HFFc6 (cell line): ENCODE results near the gene DGKH. TPM values are rescaled to one million over a fixed set of nuclear protein-coding genes. Genes with fewer than 3 reads are reported as not detected.

Experiments
- DNase-seq: peaks from one replicate; pipeline ENCODE4 v3.0.0-alpha.2; 2018
- H3K27ac Mint-ChIP-seq: 2 replicates; pipeline ENCODE4 v1.8.0; 2020; ENCODE audit warnings: mild to moderate bottlenecking, mixed read lengths
- H3K27me3 Mint-ChIP-seq: 2 replicates; pipeline ENCODE4 v1.8.0; 2021; ENCODE audit warnings: mild to moderate bottlenecking, moderate library complexity, mixed read lengths; ENCODE audit not compliant: insufficient read depth
- H3K36me3 Mint-ChIP-seq: 2 replicates; pipeline ENCODE4 v1.8.0; 2021; ENCODE audit warnings: low read depth, mixed read lengths
- H3K4me1 Mint-ChIP-seq: 2 replicates; pipeline ENCODE4 v1.8.0; 2020; ENCODE audit warnings: low read depth, mixed read lengths
- H3K4me3 Mint-ChIP-seq: 2 replicates; pipeline ENCODE4 v1.8.0; 2020; ENCODE audit warnings: mild to moderate bottlenecking, moderate library complexity, mixed read lengths
- H3K9me3 Mint-ChIP-seq: 2 replicates; pipeline ENCODE4 v1.8.0; 2020; ENCODE audit warnings: mild to moderate bottlenecking, mixed read lengths
- total RNA-seq, 6 experiments: library from RNA; stranded (reverse); fragmentation: NEBNext Ultra II Directional; extraction: Animal tissue kit (Norgen Biotek cat#: 25700); gene quantifications; 2 replicates in 1 of 6; 3 replicates in 5 of 6; pipeline ENCODE4 v1.2.3, GENCODE V29; 2021
- TF ChIP-seq, protein P1 (sequence below): fragments of 200-600 bp; sonication (generic); IDR thresholded peaks from 2 replicates; pipeline ENCODE4 v1.5.0; 2021; ENCODE audit warnings: antibody characterized with exemption, mild to moderate bottlenecking

Gene DGKH
- total RNA-seq, 6 experiments from 2014 or later: 6.9 to 8.7 (median 7.8) TPM

DNA sequence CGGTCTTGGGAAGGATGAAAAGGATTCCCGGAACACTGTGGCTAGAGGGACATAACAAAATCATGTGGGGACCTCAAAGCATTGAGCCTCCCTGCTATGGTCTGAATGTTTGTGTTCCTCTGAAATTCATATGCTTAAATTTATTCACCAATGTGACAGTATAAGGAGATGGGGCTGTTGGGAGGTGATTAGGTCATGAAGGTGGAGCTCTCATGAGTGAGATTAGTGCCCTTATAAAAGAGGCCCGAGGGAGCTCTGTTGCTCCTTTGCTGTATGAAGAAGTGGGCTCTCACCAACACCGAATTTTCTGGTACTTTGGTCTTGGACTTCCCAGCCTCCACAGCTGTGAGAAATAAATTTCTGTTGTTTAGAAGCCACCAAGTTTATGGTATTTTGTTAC, 26.1 kb upstream of the DGKH start:
- Mint-ChIP-seq H3K27me3 (peaks cover 4% of the 10 kb centered on the region; the same call in 1 of the 2 replicates), H3K27ac (no peak overlapping the region), H3K4me3 (no peak overlapping the region), H3K36me3 (no peaks in the 10 kb centered on the region), H3K9me3 (no peaks in the 10 kb centered on the region), H3K4me1 (no peaks in the 10 kb centered on the region)
- DNase-seq: no peak
- TF ChIP-seq, protein P1, sequence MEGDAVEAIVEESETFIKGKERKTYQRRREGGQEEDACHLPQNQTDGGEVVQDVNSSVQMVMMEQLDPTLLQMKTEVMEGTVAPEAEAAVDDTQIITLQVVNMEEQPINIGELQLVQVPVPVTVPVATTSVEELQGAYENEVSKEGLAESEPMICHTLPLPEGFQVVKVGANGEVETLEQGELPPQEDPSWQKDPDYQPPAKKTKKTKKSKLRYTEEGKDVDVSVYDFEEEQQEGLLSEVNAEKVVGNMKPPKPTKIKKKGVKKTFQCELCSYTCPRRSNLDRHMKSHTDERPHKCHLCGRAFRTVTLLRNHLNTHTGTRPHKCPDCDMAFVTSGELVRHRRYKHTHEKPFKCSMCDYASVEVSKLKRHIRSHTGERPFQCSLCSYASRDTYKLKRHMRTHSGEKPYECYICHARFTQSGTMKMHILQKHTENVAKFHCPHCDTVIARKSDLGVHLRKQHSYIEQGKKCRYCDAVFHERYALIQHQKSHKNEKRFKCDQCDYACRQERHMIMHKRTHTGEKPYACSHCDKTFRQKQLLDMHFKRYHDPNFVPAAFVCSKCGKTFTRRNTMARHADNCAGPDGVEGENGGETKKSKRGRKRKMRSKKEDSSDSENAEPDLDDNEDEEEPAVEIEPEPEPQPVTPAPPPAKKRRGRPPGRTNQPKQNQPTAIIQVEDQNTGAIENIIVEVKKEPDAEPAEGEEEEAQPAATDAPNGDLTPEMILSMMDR: no peak

DNA sequence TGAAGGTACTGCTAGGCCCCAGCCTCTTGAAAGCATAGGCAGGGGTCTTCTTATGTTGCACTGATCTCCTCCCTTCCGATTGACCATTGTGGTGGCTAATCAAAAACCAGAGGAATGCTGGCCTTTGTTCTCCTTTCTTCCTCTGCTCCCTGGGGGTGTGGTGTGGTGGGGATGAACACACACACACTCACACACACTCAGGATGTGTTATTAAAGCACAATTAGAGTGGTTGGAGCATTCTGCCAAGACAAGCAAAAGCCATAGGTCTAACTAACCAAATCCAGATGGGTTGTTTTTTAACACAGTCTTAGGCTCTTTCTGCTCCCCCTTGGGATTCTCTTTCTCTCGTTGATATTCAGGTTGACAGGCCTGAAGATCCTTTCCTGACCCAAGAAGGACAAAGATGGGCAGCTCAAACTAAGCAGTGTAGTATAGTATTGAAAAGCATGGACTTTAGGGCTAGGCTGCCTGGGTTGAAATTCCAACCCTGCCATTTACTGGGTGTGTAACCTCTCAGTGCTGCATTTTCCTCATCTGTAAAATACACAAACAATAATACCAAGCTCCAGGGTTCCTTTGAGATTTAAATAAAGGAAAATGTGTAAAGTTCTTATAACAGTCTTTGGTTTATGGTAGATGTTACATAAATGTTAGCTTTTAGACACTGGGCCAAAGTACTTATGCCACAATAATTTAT, 25.5 kb upstream of the DGKH start:
- no peak overlapping the region for H3K4me3 Mint-ChIP-seq
- H3K9me3 Mint-ChIP-seq: no peaks in the 10 kb centered on the region
- H3K4me1 Mint-ChIP-seq: no peaks in the 10 kb centered on the region
- TF ChIP-seq, protein P1: no peak
- no peak for DNase-seq
- H3K27ac Mint-ChIP-seq: no peak overlapping the region
- H3K36me3 Mint-ChIP-seq: no peaks in the 10 kb centered on the region
- H3K27me3 Mint-ChIP-seq: peaks cover 2% of the 10 kb centered on the region; the same call in 1 of the 2 replicates

GRCh38 chr13:42027286-42027685, 21.2 kb upstream of the DGKH start:
- no peaks in the 10 kb centered on the region for H3K27me3 Mint-ChIP-seq
- H3K36me3 Mint-ChIP-seq: peaks cover 4% of the 10 kb centered on the region; the same call in 1 of the 2 replicates
- H3K27ac Mint-ChIP-seq: peak overlapping the region; percentile 70; the same call in 1 of the 2 replicates

GRCh38 chr13:42028113-42028799, 20.2 kb upstream of the DGKH start:
- DNase-seq: no peak
- Mint-ChIP-seq H3K36me3 (peaks cover 4% of the 10 kb centered on the region; the same call in 1 of the 2 replicates), H3K4me1 (peaks cover 9% of the 10 kb centered on the region), H3K27me3 (no peaks in the 10 kb centered on the region), H3K27ac (no peak overlapping the region), H3K9me3 (no peaks in the 10 kb centered on the region), H3K4me3 (no peak overlapping the region)
- TF ChIP-seq, protein P1: no peak

More at GRCh38 chr13:42027286-42027685, 21.2 kb upstream of the DGKH start:
- Mint-ChIP-seq H3K9me3 (no peaks in the 10 kb centered on the region), H3K4me1 (peaks cover 9% of the 10 kb centered on the region), H3K4me3 (peak overlapping the region; percentile 53; the same call in 1 of the 2 replicates)
- no peak for DNase-seq
- TF ChIP-seq, protein P1: no peak

DNA sequence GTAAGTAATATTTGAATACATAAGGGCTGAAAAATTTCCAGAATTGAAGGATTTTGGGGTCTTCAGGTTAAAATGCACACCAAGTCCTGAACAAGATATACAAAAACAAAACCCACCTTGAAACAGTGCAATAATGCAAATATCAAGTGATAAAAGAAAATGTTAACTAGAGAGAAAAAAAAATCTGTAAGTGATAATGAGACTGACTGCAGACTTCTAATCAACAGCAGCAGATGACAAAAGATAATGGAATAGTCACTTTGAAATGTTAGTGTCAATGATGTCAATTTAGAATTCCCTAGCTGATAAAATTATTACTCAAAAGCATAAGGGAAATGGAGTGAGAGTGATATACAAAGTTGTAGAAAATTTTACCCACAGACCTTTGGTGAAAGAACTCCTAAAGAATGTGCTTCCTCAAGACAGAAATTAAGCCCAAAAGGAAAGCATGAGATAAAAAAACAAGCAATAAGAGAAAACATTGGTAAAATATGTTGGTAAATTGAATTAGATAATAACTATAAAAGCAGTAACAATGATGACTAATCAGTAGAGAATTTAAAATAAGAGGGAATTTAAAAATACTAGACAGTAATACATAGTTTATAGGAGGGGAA, 12.4 kb upstream of the DGKH start:
- Mint-ChIP-seq H3K9me3 (peaks cover 24% of the 10 kb centered on the region), H3K4me3 (no peak overlapping the region; the same call in 1 of the 2 replicates), H3K36me3 (peaks cover 22% of the 10 kb centered on the region), H3K4me1 (peaks cover 41% of the 10 kb centered on the region), H3K27me3 (peaks cover 1% of the 10 kb centered on the region), H3K27ac (no peak overlapping the region)
- TF ChIP-seq, protein P1: no peak
- peak; percentile 22 for DNase-seq
